GM12878 (cell line): ENCODE data around the gene SNX33. TPM values are rescaled to one million over a fixed set of nuclear protein-coding genes. Genes with fewer than 3 reads are reported as not detected.

Experiments used
- ATAC-seq: fragments of 200-7000 bp; cut with Tn5 transposase; 3 replicates; pipeline ENCODE4 v1.9.1; 2020; ENCODE audit warnings: mild to moderate bottlenecking, moderate library complexity
- BruUV-seq: library from RNA; stranded (reverse); fragments of 400-500 nt; replicated peaks from 2 replicates; lab custom pipeline; 2021; lab: Mats Ljungman, UMichigan
- CTCF ChIA-PET: fragments of 300-600 bp; sonication (Branson Sonifier 250); formaldehyde crosslinking; extraction: SDS; loops from one replicate; lab custom pipeline; 2021; ENCODE audit warnings: inconsistent platforms; lab: Yijun Ruan, JAX
- POLR2A ChIA-PET: fragments of 350-600 bp; formaldehyde crosslinking; extraction: SDS; loops from one replicate; lab custom pipeline; 2021; ENCODE audit warnings: inconsistent platforms; lab: Charles Lee
- RAD21 ChIA-PET: fragments of 300-600 bp; sonication (Branson Sonifier 250); formaldehyde crosslinking; loops from one replicate; lab custom pipeline; 2023; ENCODE audit warnings: antibody characterized with exemption; ENCODE audit not compliant: unreplicated experiment; lab: Charles Lee
- SMC1A ChIA-PET: fragments of 300-600 bp; sonication (Branson Sonifier 250); formaldehyde crosslinking; loops from one replicate; lab custom pipeline; 2023; ENCODE audit not compliant: unreplicated experiment, uncharacterized antibody; lab: Charles Lee
- DNase-seq: peaks from one replicate; pipeline ENCODE4 v3.0.0-alpha.2; 2011; ENCODE audit warnings: low read depth, low spot score
- FAIRE-seq: peaks from 3 replicates; lab custom pipeline; 2011; peaks lifted over from hg19 to GRCh38; lab: Jason Lieb, UNC
- H2AFZ ChIP-seq: 2 replicates; pipeline ENCODE4 v1.6.0; 2011; ENCODE audit warnings: low read depth, low read length, control low read depth; ENCODE audit not compliant: control insufficient read depth
- H3K27ac ChIP-seq: 2 replicates; pipeline ENCODE4 v1.5.1; 2011; ENCODE audit warnings: control low read depth; ENCODE audit not compliant: control insufficient read depth, insufficient read depth
- H3K27me3 ChIP-seq, 2 experiments: replicated peaks in 1 of 2; 2 replicates each; pipeline versions ENCODE4 v1.6.0 to v1.6.1; 2011; ENCODE audit warnings: low read length in 1 of 2; ENCODE audit not compliant: control insufficient read depth in 2 of 2, insufficient read depth in 2 of 2
- H3K36me3 ChIP-seq, 2 experiments: 2 replicates each; pipeline ENCODE4 v1.5.1; 2011; ENCODE audit warnings: low read length in 1 of 2; ENCODE audit not compliant: control insufficient read depth in 2 of 2, insufficient read depth in 2 of 2
- H3K4me1 ChIP-seq: 2 replicates; pipeline ENCODE4 v1.6.1; 2011; ENCODE audit warnings: mild to moderate bottlenecking, low read length, moderate library complexity, mixed read lengths; ENCODE audit not compliant: control insufficient read depth, insufficient read depth
- H3K4me2 ChIP-seq: 2 replicates; pipeline ENCODE4 v1.6.0; 2011; ENCODE audit warnings: control low read depth; ENCODE audit not compliant: control insufficient read depth, insufficient read depth
- H3K4me3 ChIP-seq: fragments of 200-600 bp; sonication (generic); 2 replicates; pipeline ENCODE4 v1.5.1; 2016
- H3K79me2 ChIP-seq: 2 replicates; pipeline ENCODE4 v1.6.0; 2011; ENCODE audit warnings: low read length; ENCODE audit not compliant: control insufficient read depth, insufficient read depth
- H3K9ac ChIP-seq: 2 replicates; pipeline ENCODE4 v1.8.0; 2011; ENCODE audit warnings: low read length, control low read depth, mixed read lengths; ENCODE audit not compliant: control insufficient read depth, insufficient read depth
- H3K9me3 ChIP-seq: replicated peaks from 3 replicates; pipeline ENCODE4 v1.5.1; 2011; ENCODE audit warnings: mild to moderate bottlenecking, low read length; ENCODE audit not compliant: control insufficient read depth, insufficient read depth
- H4K20me1 ChIP-seq: 2 replicates; pipeline ENCODE4 v1.6.0; 2011; ENCODE audit not compliant: control insufficient read depth, insufficient read depth
- ATF3 ChIP-seq: IDR thresholded peaks from 2 replicates; pipeline ENCODE4 v1.6.1; 2011; ENCODE audit warnings: low read depth, mild to moderate bottlenecking, low read length, moderate library complexity, borderline replicate concordance; ENCODE audit errors: extremely low read depth
- EED ChIP-seq: sonication (generic); IDR thresholded peaks from 2 replicates; pipeline ENCODE4 v1.6.1; 2016; ENCODE audit warnings: antibody characterized with exemption, low read depth
- ESRRA ChIP-seq: IDR thresholded peaks from 2 replicates; pipeline ENCODE4 v1.6.1; 2012; ENCODE audit warnings: mild to moderate bottlenecking, low read length, improper control_type of control experiment
- FOXM1 ChIP-seq: IDR thresholded peaks from 2 replicates; pipeline ENCODE4 v1.6.1; 2012; ENCODE audit warnings: low read depth, mild to moderate bottlenecking, inconsistent platforms, low read length, moderate library complexity
- JUND ChIP-seq: IDR thresholded peaks from 2 replicates; pipeline ENCODE4 v1.6.1; 2012; ENCODE audit warnings: low read depth, mild to moderate bottlenecking, low read length, improper control_type of control experiment, moderate library complexity
- MXI1 ChIP-seq: fragments of 150-350 bp; IDR thresholded peaks from 2 replicates; pipeline ENCODE4 v1.6.1; 2011; ENCODE audit warnings: low read depth, mild to moderate bottlenecking, inconsistent platforms, low read length, improper control_type of control experiment
- NFIC ChIP-seq: IDR thresholded peaks from 2 replicates; pipeline ENCODE4 v1.6.1; 2012; ENCODE audit warnings: low read depth, mild to moderate bottlenecking, inconsistent platforms, low read length, moderate library complexity
- NFXL1 ChIP-seq: fragments of 450-650 bp; IDR thresholded peaks from 2 replicates; pipeline ENCODE4 v1.6.1; 2017; ENCODE audit warnings: antibody characterized with exemption, mild to moderate bottlenecking, borderline replicate concordance
- NFYA ChIP-seq: IDR thresholded peaks from 2 replicates; pipeline ENCODE4 v1.6.1; 2011; ENCODE audit warnings: low read depth, mild to moderate bottlenecking, low read length, improper control_type of control experiment, borderline replicate concordance
- NR2C2 ChIP-seq: IDR thresholded peaks from 2 replicates; pipeline ENCODE4 v1.6.1; 2011; ENCODE audit warnings: borderline replicate concordance, low read depth; ENCODE audit not compliant: control insufficient read depth, insufficient read length
- NRF1 ChIP-seq: conservative IDR thresholded peaks from 2 replicates; pipeline ENCODE4 v1.6.1; 2011; ENCODE audit warnings: mild to moderate bottlenecking, low read depth, low read length, improper control_type of control experiment
- PAX5 ChIP-seq: IDR thresholded peaks from 2 replicates; pipeline ENCODE4 v1.6.1; 2011; ENCODE audit warnings: low read depth, low read length, borderline replicate concordance
- POLR2AphosphoS2 ChIP-seq: IDR thresholded peaks from 2 replicates; pipeline ENCODE4 v1.6.1; 2011; ENCODE audit warnings: low read depth, mild to moderate bottlenecking, low read length, improper control_type of control experiment, moderate library complexity
- RB1 ChIP-seq: fragments of 450-650 bp; formaldehyde crosslinking; IDR thresholded peaks from 2 replicates; pipeline ENCODE4 v1.6.1; 2017; ENCODE audit warnings: mild to moderate bottlenecking, borderline replicate concordance
- RBBP5 ChIP-seq: fragments of 200-600 bp; sonication (generic); conservative IDR thresholded peaks from 2 replicates; pipeline ENCODE4 v1.6.1; 2016
- STAT1 ChIP-seq: fragments of 450-650 bp; conservative IDR thresholded peaks from 2 replicates; pipeline ENCODE4 v1.6.1; 2014; ENCODE audit warnings: antibody characterized with exemption, mild to moderate bottlenecking
- TBL1XR1 ChIP-seq: IDR thresholded peaks from 2 replicates; pipeline ENCODE4 v1.6.1; 2012; ENCODE audit warnings: low read depth, low read length, improper control_type of control experiment
- ZBTB4 ChIP-seq: fragments of 450-650 bp; formaldehyde crosslinking; IDR thresholded peaks from 2 replicates; pipeline ENCODE4 v1.4.0; 2022; ENCODE audit warnings: mild to moderate bottlenecking, moderate library complexity
- ZNF207 ChIP-seq: fragments of 450-650 bp; IDR thresholded peaks from 2 replicates; pipeline ENCODE4 v1.6.1; 2014; ENCODE audit warnings: antibody characterized with exemption, mild to moderate bottlenecking, borderline replicate concordance
- ZNF217 ChIP-seq: fragments of 450-650 bp; IDR thresholded peaks from 2 replicates; pipeline ENCODE4 v1.6.1; 2017; ENCODE audit warnings: antibody characterized with exemption, mild to moderate bottlenecking
- ZNF24 ChIP-seq: fragments of 450-650 bp; IDR thresholded peaks from 2 replicates; pipeline ENCODE4 v1.6.1; 2017; ENCODE audit warnings: antibody characterized with exemption, mild to moderate bottlenecking
- WGBS: methylation state at CpG from one replicate; pipeline ENCODE4 v1.1.6; 2016; ENCODE audit warnings: low lambda C conversion rate; ENCODE audit not compliant: insufficient replicate concordance, insufficient coverage; ENCODE audit errors: missing lambda C conversion rate; 5-methylcytosine and 5-hydroxymethylcytosine counted together
- in situ Hi-C: fragments of 300-500 bp; cut with MboI; formaldehyde crosslinking; loops from 9 replicates; pipeline ENCODE4 v1.14.3; 2018; ENCODE audit warnings: mixed read lengths
- intact Hi-C: fragments of 100-400 bp; cut with micrococcal nuclease; formaldehyde crosslinking; loops from one replicate; pipeline ENCODE4 v1.14.2; 2022; ENCODE audit not compliant: unreplicated experiment
- polyA plus RNA-seq, 11 experiments: library from polyadenylated mRNA; depleted of rRNA in 4 of 11; unstranded in 6 of 11; stranded (reverse) in 5 of 11; fragments of >200 nt; fragmentation: Nextera tagmentation in 4 of 11; fragmentation: Illumina TruSeq in 1 of 11; extraction: Ambion mirVana in 4 of 11; extraction: Trizol in 1 of 11; gene quantifications; 1 replicate in 1 of 11; 2 replicates in 10 of 11; pipeline versions ENCODE4 v1.2.1 to v1.2.3, GENCODE V29; 2011 to 2016; ENCODE audit warnings: inconsistent platforms in 2 of 11, missing spikeins in 2 of 11, low read depth in 1 of 11
- total RNA-seq, 4 experiments: library from RNA; depleted of rRNA in 3 of 4; stranded (reverse); fragments of >200 nt in 3 of 4; fragmentation: Illumina TruSeq in 1 of 4; extraction: Trizol in 1 of 4; gene quantifications; 2 replicates each; pipeline versions ENCODE4 v1.2.1 to v1.2.3, GENCODE V29; 2013 to 2021

SNX33 gene
- total and polyA plus RNA-seq, 10 of the 15 experiments (the other 5 are each of a cell fraction or from before 2014, with no cell fraction given): 0.13 to 1.9 (median 0.55) TPM

- DNase-seq (peak; percentile 95), ATAC-seq (peak; percentile 95), FAIRE-seq (peak; percentile 95)
- Histone ChIP-seq H3K36me3 (no peaks in the 10 kb centered on the region; a peak in 1 of 4 replicates), H3K79me2 (peaks cover 32% of the 10 kb centered on the region), H2AFZ (peak within 1 kb of the TSS; percentile 88), H4K20me1 (peaks cover 2% of the 10 kb centered on the region; the same call in 1 of the 2 replicates), H3K27ac (peak within 1 kb of the TSS; percentile 75), H3K9me3 (no peaks in the 10 kb centered on the region), H3K9ac (peak within 1 kb of the TSS; percentile 89), H3K4me3 (peak within 1 kb of the TSS; percentile 76), H3K27me3 (no peaks in the 10 kb centered on the region), H3K4me1 (no peaks in the 10 kb centered on the region), H3K4me2 (peak within 1 kb of the TSS; percentile 98)
- ChIA-PET RAD21 (interaction anchor here (0.5 to 5.1 kb wide), 15 partner anchors 10 to 271 kb away, joined by 3 to 69 read pairs (median 4); partner anchors contain the start of genes MAN2C1, SIN3A and SNUPN), SMC1A (interaction anchor here (0.7 to 3.9 kb wide), 14 partner anchors 10 to 272 kb away, joined by 3 to 27 read pairs (median 4); partner anchors contain the start of genes MAN2C1, SIN3A and SNUPN), POLR2A (interaction anchor here (0.7 to 5.0 kb wide), 13 partner anchors 8 to 616 kb away, joined by 3 to 110 read pairs (median 4); partner anchors contain the start of genes MAN2C1, PTPN9, SIN3A and SNUPN), CTCF (interaction anchor here (0.7 to 5.5 kb wide), 21 partner anchors 8 to 276 kb away, joined by 3 to 86 read pairs (median 4); partner anchors contain the start of genes MAN2C1, SIN3A, SNUPN and SNX33)
- intact Hi-C loops: loop anchor here (1.0 to 10.0 kb wide), 5 partner anchors 15 to 705 kb away; partner anchors contain the start of genes COX5A, MAN2C1 and SNUPN
- under 1% methylated on average over 83 of the region's 83 CpGs for WGBS
- in situ Hi-C loops: no loop called here
- no TSS peak for BruUV-seq
- peak; percentile 29; the same call in 1 of the 2 replicates for TF ChIP-seq STAT1
- TF ChIP-seq JUND: no peak
- TF ChIP-seq ZBTB4: no peak
- TF ChIP-seq FOXM1: no peak
- TF ChIP-seq PAX5: peak; percentile 24; the same call in 1 of the 2 replicates
- no peak for TF ChIP-seq EED
- TF ChIP-seq RB1: peak; percentile 49; the same call in 1 of the 2 replicates
- TF ChIP-seq NR2C2: no peak
- TF ChIP-seq RBBP5: no peak
- TF ChIP-seq ATF3: no peak
- TF ChIP-seq ZNF217: no peak
- no peak for TF ChIP-seq NFIC
- no peak for TF ChIP-seq ZNF24
- TF ChIP-seq ZNF207: peak; percentile 76; the same call in 1 of the 2 replicates
- peak; percentile 96 for TF ChIP-seq POLR2AphosphoS2
- no peak; the same call in 1 of the 2 replicates for TF ChIP-seq NFXL1
- TF ChIP-seq ESRRA: no peak
- TF ChIP-seq MXI1: peak; percentile 75
- no peak for TF ChIP-seq TBL1XR1
- no peak for TF ChIP-seq NFYA
- TF ChIP-seq NRF1: no peak; the same call in 1 of the 2 replicates
Observed at GRCh38 chr15:75639709-75640482, 7.8 kb upstream of the SNX33 start, which contains the start of gene IMP3. Gene IMP3, minus strand, starts transcription at chr15:75640224. Its CDS starts 56 bp downstream, at chr15:75640168.
